ENCODE results near the gene VEZT.
"Not testable (repeated sequence)": the region's sequence is repeated elsewhere in the genome, so short reads cannot be mapped to it uniquely, and the experiment has no call there.

Gene VEZT

GRCh38 chr12:95253386-95253785 is 35.8 kb downstream of the VEZT start:
- DNase-seq (ENCODE audit: low read depth in 4 of 4, low spot score in 1 of 4) = no peak

DNA sequence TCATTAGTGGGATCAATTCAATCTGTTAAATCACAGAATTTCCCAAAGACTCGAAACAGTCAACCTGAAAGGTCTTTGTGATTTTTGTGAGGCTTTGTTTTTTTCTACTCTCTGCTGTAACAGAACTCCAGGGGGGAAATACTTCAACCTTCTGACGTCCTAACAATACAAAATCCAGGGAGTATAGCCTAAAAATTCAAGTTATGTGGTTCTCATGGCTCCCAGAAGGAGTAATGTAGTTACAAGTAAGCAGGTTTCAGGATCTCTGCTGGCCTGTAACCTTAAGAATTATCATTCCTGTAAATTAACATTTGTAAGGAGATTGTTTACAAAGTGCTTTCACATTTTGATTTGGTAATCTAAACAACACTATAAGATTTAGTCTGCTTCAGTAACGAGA is 39.9 kb downstream of the VEZT start:
- no peak for DNase-seq (ENCODE audit: low read depth in 4 of 4, low spot score in 1 of 4)

GRCh38 chr12:95258151-95258550 is 40.5 kb downstream of the VEZT start:
- DNase-seq (ENCODE audit: low read depth in 4 of 4, low spot score in 1 of 4) = no peak

- no peak for DNase-seq (ENCODE audit: low read depth in 4 of 4, low spot score in 1 of 4)
These were observed 41.2 kb downstream of the VEZT start for GRCh38 chr12:95258803-95259202.

DNA sequence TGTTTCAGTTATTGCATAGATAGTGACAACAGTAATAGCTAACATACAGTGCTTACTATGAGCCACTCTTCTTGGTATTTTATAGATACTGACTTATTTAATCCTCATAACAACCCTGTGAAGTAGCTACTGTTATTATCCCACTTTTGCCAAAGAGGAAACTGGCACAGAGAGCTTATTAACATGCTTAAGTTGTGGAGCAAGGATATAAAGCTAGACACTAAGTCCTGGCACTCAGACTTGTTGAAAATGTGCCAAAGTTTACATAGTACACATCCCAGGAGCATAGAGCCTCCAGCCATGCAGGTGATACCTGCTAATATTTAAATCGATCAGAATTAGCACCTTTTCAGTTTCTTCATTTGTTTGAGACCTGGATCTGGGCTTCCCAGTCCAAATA is 41.8 kb downstream of the VEZT start:
- no peak for DNase-seq (ENCODE audit: low read depth in 4 of 4, low spot score in 1 of 4)

GRCh38 chr12:95261109-95261508 is 43.5 kb downstream of the VEZT start:
- no peak for DNase-seq (ENCODE audit: low read depth in 4 of 4, low spot score in 1 of 4)

- DNase-seq (ENCODE audit: low read depth in 4 of 4, low spot score in 1 of 4) = no peak
These were observed 45.2 kb downstream of the VEZT start for GRCh38 chr12:95262808-95263207.

- no peak for DNase-seq (ENCODE audit: low read depth in 4 of 4, low spot score in 1 of 4)
These were observed 48.2 kb downstream of the VEZT start for GRCh38 chr12:95265765-95266164.

DNA sequence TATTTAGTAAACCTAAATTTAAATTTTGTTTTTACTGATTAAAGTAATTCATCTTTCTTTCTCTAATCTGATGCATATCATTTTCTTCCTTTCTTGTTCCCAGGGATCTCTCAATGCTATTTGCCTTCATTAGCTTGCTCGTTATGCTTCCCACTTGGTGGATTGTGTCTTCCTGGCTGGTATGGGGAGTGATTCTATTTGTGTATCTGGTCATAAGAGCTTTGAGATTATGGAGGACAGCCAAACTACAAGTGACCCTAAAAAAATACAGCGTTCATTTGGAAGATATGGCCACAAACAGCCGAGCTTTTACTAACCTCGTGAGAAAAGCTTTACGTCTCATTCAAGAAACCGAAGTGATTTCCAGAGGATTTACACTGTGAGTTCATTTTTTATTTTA is 48.6 kb downstream of the VEZT start:
- DNase-seq (ENCODE audit: low read depth in 4 of 4, low spot score in 1 of 4) = no peak

- DNase-seq (ENCODE audit: low read depth in 4 of 4, low spot score in 1 of 4) = no peak
These were observed 52.3 kb downstream of the VEZT start for GRCh38 chr12:95269892-95270291.

DNA sequence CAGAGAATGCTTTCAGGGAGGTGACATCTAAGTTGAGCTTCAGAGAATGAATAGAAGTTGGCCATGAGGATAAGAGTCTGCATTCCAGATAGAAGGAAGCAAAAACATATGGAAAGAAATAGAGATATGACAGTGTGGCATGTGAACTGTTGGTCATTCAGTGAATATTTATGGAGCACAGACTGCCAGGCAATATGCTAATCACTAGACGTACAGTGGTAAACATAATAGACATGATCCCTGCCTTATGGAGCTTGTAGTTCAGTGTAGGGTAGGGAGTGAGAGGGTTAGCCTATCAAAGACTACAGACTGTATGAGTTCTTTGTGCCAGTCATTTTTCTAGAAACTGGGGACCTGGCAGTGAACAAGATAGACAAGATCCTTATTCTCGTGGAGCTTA is 53.9 kb downstream of the VEZT start:
- DNase-seq (ENCODE audit: low read depth in 4 of 4, low spot score in 1 of 4) = no peak

DNA sequence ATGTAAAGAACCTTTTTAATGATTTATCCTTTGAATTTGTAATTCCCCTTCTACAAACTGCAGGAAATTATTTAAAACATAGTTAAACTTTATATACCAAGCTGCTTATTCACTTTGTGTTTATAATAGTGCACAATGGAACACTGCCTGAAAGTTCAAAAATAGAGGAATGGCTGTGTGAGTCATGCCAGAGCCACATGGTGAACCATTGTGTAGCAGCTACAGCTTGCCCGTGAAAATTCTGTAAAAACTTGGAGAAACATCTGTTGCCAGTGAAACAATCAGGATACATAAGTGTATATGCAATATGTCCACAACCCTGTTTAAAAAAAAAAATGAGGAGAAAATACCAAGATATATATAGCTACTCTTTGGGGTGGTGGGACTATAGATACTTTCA is 59.5 kb downstream of the VEZT start:
- no peak for DNase-seq (ENCODE audit: low read depth in 4 of 4, low spot score in 1 of 4)

- DNase-seq (ENCODE audit: low read depth in 4 of 4, low spot score in 1 of 4) = no peak
These were observed 62.2 kb downstream of the VEZT start for GRCh38 chr12:95279856-95280255.

- no peak for DNase-seq (ENCODE audit: low read depth in 4 of 4, low spot score in 1 of 4)
These were observed 64.7 kb downstream of the VEZT start for GRCh38 chr12:95282266-95282665.

DNA sequence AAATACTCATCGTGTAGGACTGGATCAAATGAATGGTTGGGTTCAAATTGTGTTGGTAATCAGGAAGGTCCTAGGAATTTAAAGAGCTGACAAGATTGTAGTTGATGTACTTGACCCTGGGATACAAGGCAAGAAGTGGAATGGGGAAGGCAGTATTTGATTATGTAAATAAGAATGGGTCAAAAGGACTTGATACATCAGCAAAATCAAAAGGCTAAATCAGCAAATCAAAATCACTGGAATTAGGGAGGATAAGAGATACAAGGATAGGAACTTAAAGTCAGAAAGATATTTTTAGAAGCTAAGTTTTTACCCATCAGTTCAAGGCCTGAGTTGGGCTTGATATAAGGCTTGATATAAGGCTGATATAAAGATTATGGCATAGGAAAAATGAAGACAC is 65.8 kb downstream of the VEZT start:
- no peak for DNase-seq (ENCODE audit: low read depth in 4 of 4, low spot score in 1 of 4)

DNA sequence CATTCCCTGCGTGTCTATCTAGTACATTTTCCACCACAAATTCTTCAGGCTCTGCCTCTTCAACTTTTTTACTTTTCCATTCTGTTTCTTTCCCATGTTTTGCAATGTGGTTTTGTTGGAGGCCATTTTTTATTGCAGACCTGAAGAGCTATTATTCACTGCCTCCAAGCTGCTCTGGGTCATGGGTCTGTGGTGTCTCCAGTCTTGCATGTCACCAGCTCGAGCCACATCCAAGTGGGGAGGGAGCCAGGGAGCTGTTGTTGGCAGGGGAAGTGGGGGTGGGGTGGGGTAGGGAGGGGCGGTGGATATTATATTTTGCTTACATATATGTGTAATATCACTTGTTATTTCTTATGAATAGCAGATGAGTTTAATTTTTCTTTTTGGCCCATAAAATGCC is 69.1 kb downstream of the VEZT start:
- DNase-seq (ENCODE audit: low read depth in 4 of 4, low spot score in 1 of 4) = no peak

DNA sequence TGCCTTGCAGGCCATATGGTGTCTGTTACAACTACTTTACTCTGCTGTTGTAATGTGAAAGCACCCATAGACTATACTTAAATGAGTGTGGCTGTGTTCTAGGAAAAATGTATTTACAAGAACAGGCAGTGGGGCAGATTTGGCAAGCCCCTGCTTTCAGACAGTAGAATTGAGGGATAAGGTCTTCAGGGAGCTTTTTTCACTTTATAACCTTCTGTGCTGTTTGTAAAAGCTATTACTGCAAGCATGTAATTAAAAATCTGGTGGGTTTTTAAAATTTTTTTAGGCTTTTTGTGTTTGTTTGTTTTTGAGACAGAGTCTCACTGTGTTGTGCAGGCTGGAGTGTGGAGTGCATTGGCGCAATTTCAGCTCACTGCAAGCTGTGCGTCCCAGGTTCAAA is 73.9 kb downstream of the VEZT start:
- DNase-seq (ENCODE audit: low read depth in 4 of 4, low spot score in 1 of 4) = no peak

- DNase-seq (ENCODE audit: low read depth in 4 of 4, low spot score in 1 of 4) = no peak
These were observed 81.3 kb downstream of the VEZT start for GRCh38 chr12:95298916-95299315.

GRCh38 chr12:95300286-95300685 is 82.7 kb downstream of the VEZT start:
- DNase-seq (ENCODE audit: low read depth in 4 of 4, low spot score in 1 of 4) = no peak

- no peak for DNase-seq (ENCODE audit: low read depth in 4 of 4, low spot score in 1 of 4)
These were observed 85.9 kb downstream of the VEZT start for GRCh38 chr12:95303476-95303875.

DNA sequence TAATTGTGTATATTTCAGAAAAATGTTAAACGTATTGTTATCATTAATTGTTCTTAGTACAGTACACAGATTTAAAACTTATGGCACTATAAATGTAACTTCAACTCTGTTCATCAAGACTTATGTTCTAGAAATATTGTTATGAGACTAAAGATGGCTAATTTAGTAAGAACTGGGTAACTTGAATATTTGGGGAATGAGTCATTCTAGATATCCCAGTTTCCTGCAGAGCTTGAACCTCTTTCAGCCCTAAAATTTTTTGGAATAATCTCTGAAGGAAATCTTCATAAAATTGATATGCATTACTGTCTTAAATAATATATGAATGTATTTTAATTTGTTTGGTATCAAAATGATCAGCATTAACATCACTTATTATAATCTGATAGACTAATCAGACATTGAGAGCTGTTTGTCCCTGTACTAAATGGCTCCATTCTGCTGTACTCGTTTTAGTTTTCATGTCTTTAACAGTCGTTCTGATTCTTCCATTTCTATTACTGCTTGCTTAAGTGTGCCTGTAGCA is 87.1 kb downstream of the VEZT start:
- DNase-seq (ENCODE audit: low read depth in 4 of 4, low spot score in 1 of 4) = no peak

DNA sequence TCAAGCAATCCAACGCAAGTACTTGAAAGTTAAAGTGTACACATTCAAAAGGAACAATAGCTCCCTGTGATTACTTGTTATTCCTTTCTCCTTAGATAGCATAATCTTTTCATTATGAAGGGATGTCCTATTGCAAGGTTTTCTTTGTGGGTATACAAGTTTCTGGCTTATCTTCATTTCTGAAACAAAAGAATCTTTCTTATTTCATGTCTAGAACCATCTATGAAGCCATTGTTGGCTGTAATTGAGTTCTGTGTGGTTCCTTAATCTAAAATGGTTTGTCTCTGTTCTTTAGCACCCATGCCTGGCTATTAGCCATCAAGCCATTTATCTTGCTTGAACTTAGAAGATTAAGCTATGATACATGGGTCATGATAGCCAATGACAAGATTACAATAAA is 95.0 kb downstream of the VEZT start:
- DNase-seq (ENCODE audit: low read depth in 4 of 4, low spot score in 1 of 4) = no peak

- not testable (repeated sequence) for DNase-seq (ENCODE audit: low read depth in 4 of 4, low spot score in 1 of 4)
These were observed 97.1 kb downstream of the VEZT start for GRCh38 chr12:95314756-95315155.

- no peak for DNase-seq (ENCODE audit: low read depth in 4 of 4, low spot score in 1 of 4)
These were observed 99.2 kb downstream of the VEZT start for GRCh38 chr12:95316798-95317197.

Measured in stimulated activated CD4-positive, alpha-beta T cell treated with anti-CD3 and anti-CD28 coated beads, Interleukin-1b, Interleukin-23, amount 100 ng/mL, for 24 hours (primary cell).